Measurements from ENCODE around the gene ALB. TPM values are rescaled to one million over a fixed set of nuclear protein-coding genes. Genes with fewer than 3 reads are reported as not detected.

ALB gene
- total RNA-seq, 4 donors from 2014 or later, result 0.25 TPM; not detected in 3

- intact Hi-C loops (cut with DNase I; ENCODE audit: low total_unique reads), result no loop called here
Observed at GRCh38 chr4:73438048-73438447, 34.0 kb downstream of the ALB start.

DNA sequence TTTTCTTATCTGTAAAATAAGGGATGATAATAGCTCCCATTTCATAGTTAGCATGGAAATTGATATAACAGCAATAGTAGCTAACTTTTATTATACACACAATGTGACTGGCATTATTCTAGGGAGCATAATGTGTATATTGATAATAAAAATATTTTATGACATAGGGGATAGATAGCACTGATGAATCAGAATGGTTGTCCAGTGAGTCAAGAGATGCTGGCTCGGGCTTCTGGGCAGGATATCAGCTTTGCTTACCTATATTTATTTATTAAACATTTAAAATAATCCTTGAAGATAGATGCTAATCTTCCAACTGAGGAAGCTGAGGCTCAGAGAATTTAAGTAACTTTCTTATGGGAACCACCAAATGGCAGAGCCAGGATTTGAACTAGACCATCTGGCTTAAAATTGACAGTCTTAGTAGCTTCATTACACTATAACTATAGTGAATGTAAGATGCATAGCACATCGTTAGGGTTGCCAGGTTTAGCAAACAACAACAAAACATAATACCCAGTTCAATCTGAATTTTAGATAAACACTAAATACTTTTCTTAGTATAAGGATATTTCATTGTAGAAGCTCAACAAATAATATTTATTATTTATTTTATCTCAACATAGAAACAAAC, 34.6 kb downstream of the ALB start:
- no peak for DNase-seq (ENCODE audit: low spot score in 2 of 2)
- WGBS, 2 donors, result 68 to 73% methylated on average over 2 of the region's 2 CpGs
- H3K4me3 ChIP-seq (ENCODE audit: low read depth, poor library complexity, severe bottlenecking), result no peak overlapping the region
- no peak for TF ChIP-seq CTCF (IDR thresholded peaks at IDR 0.05)
- no peak for TF ChIP-seq POLR2A (IDR thresholded peaks at IDR 0.05)
- intact Hi-C loops (cut with DNase I; ENCODE audit: low total_unique reads), result no loop called here

More at GRCh38 chr4:73438048-73438447, 34.0 kb downstream of the ALB start:
- no peak for TF ChIP-seq POLR2A (IDR thresholded peaks at IDR 0.05)
- TF ChIP-seq CTCF (IDR thresholded peaks at IDR 0.05), result no peak
- no peak overlapping the region for H3K4me3 ChIP-seq (ENCODE audit: low read depth, poor library complexity, severe bottlenecking)
- 77 to 80% methylated on average over 1 of the region's 1 CpG for WGBS, 2 donors
- no peak for DNase-seq (ENCODE audit: low spot score in 2 of 2)

- intact Hi-C loops (cut with DNase I; ENCODE audit: low total_unique reads), result no loop called here
- TF ChIP-seq CTCF (IDR thresholded peaks at IDR 0.05) (no peak), POLR2A (IDR thresholded peaks at IDR 0.05) (no peak)
- 81 to 85% methylated on average over 2 of the region's 2 CpGs for WGBS, 2 donors
- no peak for DNase-seq (ENCODE audit: low spot score in 2 of 2)
- no peak overlapping the region for H3K4me3 ChIP-seq (ENCODE audit: low read depth, poor library complexity, severe bottlenecking)
Observed at GRCh38 chr4:73439445-73439844, 35.4 kb downstream of the ALB start.

DNA sequence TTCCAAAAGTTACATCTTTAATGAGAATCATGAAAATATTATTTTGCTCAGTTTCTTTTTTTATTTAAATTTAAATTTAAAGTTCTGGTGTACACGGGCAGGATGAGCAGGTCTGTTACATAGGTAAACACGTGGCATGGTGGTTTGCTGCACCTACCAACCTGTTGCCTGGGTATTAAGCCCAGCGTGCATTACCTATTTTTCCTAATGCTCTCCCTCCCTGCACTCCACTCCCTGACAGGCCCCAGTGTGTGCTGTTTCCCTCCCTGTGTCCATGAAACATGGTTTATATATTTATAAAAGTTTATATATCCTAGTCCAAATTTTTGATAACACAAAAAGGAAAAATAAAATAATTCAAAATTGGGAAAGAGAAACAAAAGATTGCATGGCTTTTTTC, 35.9 kb downstream of the ALB start:
- intact Hi-C loops (cut with DNase I; ENCODE audit: low total_unique reads), result no loop called here
- no peak for DNase-seq (ENCODE audit: low spot score in 2 of 2)
- H3K4me3 ChIP-seq (ENCODE audit: low read depth, poor library complexity, severe bottlenecking), result no peak overlapping the region
- 80 to 82% methylated on average over 3 of the region's 3 CpGs for WGBS, 2 donors
- TF ChIP-seq CTCF (IDR thresholded peaks at IDR 0.05), result no peak
- no peak for TF ChIP-seq POLR2A (IDR thresholded peaks at IDR 0.05)

- intact Hi-C loops (cut with DNase I; ENCODE audit: low total_unique reads), result no loop called here
- TF ChIP-seq CTCF (IDR thresholded peaks at IDR 0.05), result no peak
- no peak for TF ChIP-seq POLR2A (IDR thresholded peaks at IDR 0.05)
- 93 to 94% methylated on average over 3 of the region's 3 CpGs for WGBS, 2 donors
- no peak overlapping the region for H3K4me3 ChIP-seq (ENCODE audit: low read depth, poor library complexity, severe bottlenecking)
- no peak for DNase-seq (ENCODE audit: low spot score in 2 of 2)
Observed at GRCh38 chr4:73440653-73441052, 36.6 kb downstream of the ALB start.

GRCh38 chr4:73442275-73442674, 38.2 kb downstream of the ALB start:
- DNase-seq (ENCODE audit: low spot score in 2 of 2), result no peak
- intact Hi-C loops (cut with DNase I; ENCODE audit: low total_unique reads), result no loop called here
- no peak overlapping the region for H3K4me3 ChIP-seq (ENCODE audit: low read depth, poor library complexity, severe bottlenecking)
- no peak for TF ChIP-seq CTCF (IDR thresholded peaks at IDR 0.05)
- WGBS, 2 donors, result 48 to 51% methylated on average over 5 of the region's 5 CpGs
